IMR-90 (cell line): ENCODE results near the gene TERF2IP.

ENCODE experiments used
- BHLHE40 ChIP-seq: fragments of 150-350 bp; IDR thresholded peaks from 2 replicates; pipeline ENCODE4 v1.6.1; 2016; ENCODE audit warnings: mild to moderate bottlenecking, low read depth, low read length
- CHD1 ChIP-seq: IDR thresholded peaks from 2 replicates; pipeline ENCODE4 v1.6.1; 2012; ENCODE audit warnings: low read depth, low read length, improper control_type of control experiment
- CTCF ChIP-seq: conservative IDR thresholded peaks from 2 replicates; pipeline ENCODE4 v1.5.1; 2012; ENCODE audit warnings: mild to moderate bottlenecking, low read depth, low read length, improper control_type of control experiment
- ELK1 ChIP-seq: fragments of 150-350 bp; IDR thresholded peaks from 2 replicates; pipeline ENCODE4 v1.6.1; 2016; ENCODE audit warnings: low read depth, mild to moderate bottlenecking, low read length, moderate library complexity, borderline replicate concordance
- FOS ChIP-seq: fragments of 150-350 bp; IDR thresholded peaks from 2 replicates; pipeline ENCODE4 v1.6.1; 2016; ENCODE audit warnings: low read depth, low read length
- MAZ ChIP-seq: IDR thresholded peaks from 2 replicates; pipeline ENCODE4 v1.6.1; 2012; ENCODE audit warnings: low read depth, mild to moderate bottlenecking, low read length, improper control_type of control experiment, moderate library complexity, borderline replicate concordance
- MXI1 ChIP-seq: IDR thresholded peaks from 2 replicates; pipeline ENCODE4 v1.6.1; 2012; ENCODE audit warnings: low read depth, mild to moderate bottlenecking, low read length, moderate library complexity, borderline replicate concordance
- NFE2L2 ChIP-seq: fragments of 150-350 bp; IDR thresholded peaks from 2 replicates; pipeline ENCODE4 v1.6.1; 2016; ENCODE audit warnings: low read depth, mild to moderate bottlenecking, low read length
- POLR2A ChIP-seq: IDR thresholded peaks from 2 replicates; pipeline ENCODE4 v1.6.1; 2012; ENCODE audit warnings: mild to moderate bottlenecking, low read depth, low read length
- RAD21 ChIP-seq: IDR thresholded peaks from 2 replicates; pipeline ENCODE4 v1.6.1; 2012; ENCODE audit warnings: low read length, improper control_type of control experiment
- RCOR1 ChIP-seq: IDR thresholded peaks from 2 replicates; pipeline ENCODE4 v1.6.1; 2012; ENCODE audit warnings: mild to moderate bottlenecking, low read length, improper control_type of control experiment; ENCODE audit not compliant: insufficient replicate concordance
- RFX5 ChIP-seq: IDR thresholded peaks from 2 replicates; pipeline ENCODE4 v1.8.0; 2012; ENCODE audit warnings: low read depth, mild to moderate bottlenecking, low read length, moderate library complexity
- SMC3 ChIP-seq: fragments of 150-350 bp; IDR thresholded peaks from 2 replicates; pipeline ENCODE4 v1.6.1; 2016; ENCODE audit warnings: low read depth, mild to moderate bottlenecking, antibody characterized with exemption, low read length, moderate library complexity
- USF2 ChIP-seq: fragments of 150-350 bp; IDR thresholded peaks from 2 replicates; pipeline ENCODE4 v1.6.1; 2017; ENCODE audit warnings: mild to moderate bottlenecking, antibody characterized with exemption, low read length, low read depth

- TF ChIP-seq CTCF (no peak), POLR2A (no peak), RAD21 (no peak), RCOR1 (no peak), BHLHE40 (no peak), RFX5 (no peak), USF2 (no peak), SMC3 (no peak), MXI1 (no peak), ELK1 (no peak), MAZ (no peak), CHD1 (no peak), FOS (no peak), NFE2L2 (no peak)
These were observed 19.2 kb upstream of the TERF2IP start for GRCh38 chr16:75628351-75628750.
